OCI-LY1 (cell line): ENCODE measurements around the gene CCNE1.
"Not testable (repeated sequence)": the region's sequence is repeated elsewhere in the genome, so short reads cannot be mapped to it uniquely, and the experiment has no call there.

Experiments
- H2AFZ ChIP-seq: fragments of 200-600 bp; sonication (generic), shearing (Covaris generic); 2 replicates; pipeline ENCODE4 v1.6.0; 2014; ENCODE audit warnings: antibody characterized with exemption, mild to moderate bottlenecking, low read length
- H3F3A ChIP-seq: fragments of 200-600 bp; sonication (generic), shearing (Covaris generic); 2 replicates; pipeline ENCODE4 v1.6.0; 2014; ENCODE audit warnings: mild to moderate bottlenecking, antibody characterized with exemption, low read length, moderate library complexity; ENCODE audit not compliant: insufficient read depth
- H3K27ac ChIP-seq: fragments of 200-600 bp; sonication (generic); 2 replicates; pipeline ENCODE4 v1.5.1; 2014; ENCODE audit warnings: low read length, mixed run types, mild to moderate bottlenecking, low read depth; ENCODE audit not compliant: poor library complexity, severe bottlenecking
- H3K27me3 ChIP-seq: fragments of 200-600 bp; sonication (generic); 2 replicates; pipeline ENCODE4 v1.6.0; 2014; ENCODE audit warnings: antibody characterized with exemption, mild to moderate bottlenecking, low read length, moderate library complexity; ENCODE audit not compliant: insufficient read depth
- H3K36me3 ChIP-seq: fragments of 200-600 bp; sonication (generic); 2 replicates; pipeline ENCODE4 v1.6.1; 2014; ENCODE audit warnings: mild to moderate bottlenecking, antibody characterized with exemption, low read length, moderate library complexity, mixed read lengths; ENCODE audit not compliant: insufficient read depth
- H3K4me1 ChIP-seq: fragments of 200-600 bp; sonication (generic); 2 replicates; pipeline ENCODE4 v1.5.1; 2014; ENCODE audit warnings: mild to moderate bottlenecking, low read length, moderate library complexity; ENCODE audit not compliant: insufficient read depth, severe bottlenecking
- H3K4me2 ChIP-seq: fragments of 200-600 bp; sonication (generic), shearing (Covaris generic); 2 replicates; pipeline ENCODE4 v1.6.1; 2014; ENCODE audit warnings: low read length
- H3K4me3 ChIP-seq: fragments of 200-600 bp; sonication (generic); 2 replicates; pipeline ENCODE4 v1.5.1; 2014; ENCODE audit warnings: low read length, low read depth, mild to moderate bottlenecking, mixed read lengths; ENCODE audit not compliant: poor library complexity, severe bottlenecking
- H3K79me2 ChIP-seq: fragments of 200-600 bp; shearing (Covaris generic); 2 replicates; pipeline ENCODE4 v1.6.1; 2016; ENCODE audit warnings: mixed run types, low read length, mixed read lengths; ENCODE audit not compliant: insufficient read depth
- H3K9ac ChIP-seq: fragments of 200-600 bp; sonication (generic), shearing (Covaris generic); 2 replicates; pipeline ENCODE4 v1.6.1; 2014; ENCODE audit warnings: mild to moderate bottlenecking, low read length, mixed read lengths
- H3K9me2 ChIP-seq: fragments of 200-600 bp; sonication (generic), shearing (Covaris generic); 2 replicates; pipeline ENCODE4 v1.6.1; 2014; ENCODE audit warnings: low read depth, mild to moderate bottlenecking, low read length, mixed read lengths
- H3K9me3 ChIP-seq: fragments of 200-600 bp; shearing (Covaris generic); 2 replicates; pipeline ENCODE4 v1.6.1; 2014; ENCODE audit warnings: low read length, mixed read lengths
- H4K20me1 ChIP-seq: fragments of 200-600 bp; sonication (generic), shearing (Covaris generic); 2 replicates; pipeline ENCODE4 v1.6.0; 2016; ENCODE audit warnings: mild to moderate bottlenecking, low read length; ENCODE audit not compliant: insufficient read depth
- EZH2 ChIP-seq: fragments of 200-600 bp; sonication (generic), shearing (Covaris generic); IDR thresholded peaks from 2 replicates; pipeline ENCODE4 v1.8.0; 2017; ENCODE audit warnings: borderline replicate concordance, mixed run types, mild to moderate bottlenecking, antibody characterized with exemption, low read length, moderate library complexity, mixed read lengths
- TF ChIP-seq, protein P1 (sequence below): fragments of 200-600 bp; sonication (generic), shearing (Covaris generic); IDR thresholded peaks from 2 replicates; pipeline ENCODE4 v1.5.1; 2017; ENCODE audit warnings: mild to moderate bottlenecking, antibody characterized with exemption, low read length, moderate library complexity, mixed read lengths

The CCNE1 gene

GRCh38 chr19:29793116-29793727 is 18.6 kb upstream of the CCNE1 start:
- TF ChIP-seq, protein P1, sequence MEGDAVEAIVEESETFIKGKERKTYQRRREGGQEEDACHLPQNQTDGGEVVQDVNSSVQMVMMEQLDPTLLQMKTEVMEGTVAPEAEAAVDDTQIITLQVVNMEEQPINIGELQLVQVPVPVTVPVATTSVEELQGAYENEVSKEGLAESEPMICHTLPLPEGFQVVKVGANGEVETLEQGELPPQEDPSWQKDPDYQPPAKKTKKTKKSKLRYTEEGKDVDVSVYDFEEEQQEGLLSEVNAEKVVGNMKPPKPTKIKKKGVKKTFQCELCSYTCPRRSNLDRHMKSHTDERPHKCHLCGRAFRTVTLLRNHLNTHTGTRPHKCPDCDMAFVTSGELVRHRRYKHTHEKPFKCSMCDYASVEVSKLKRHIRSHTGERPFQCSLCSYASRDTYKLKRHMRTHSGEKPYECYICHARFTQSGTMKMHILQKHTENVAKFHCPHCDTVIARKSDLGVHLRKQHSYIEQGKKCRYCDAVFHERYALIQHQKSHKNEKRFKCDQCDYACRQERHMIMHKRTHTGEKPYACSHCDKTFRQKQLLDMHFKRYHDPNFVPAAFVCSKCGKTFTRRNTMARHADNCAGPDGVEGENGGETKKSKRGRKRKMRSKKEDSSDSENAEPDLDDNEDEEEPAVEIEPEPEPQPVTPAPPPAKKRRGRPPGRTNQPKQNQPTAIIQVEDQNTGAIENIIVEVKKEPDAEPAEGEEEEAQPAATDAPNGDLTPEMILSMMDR, result no peak
- TF ChIP-seq EZH2, result no peak
- Histone ChIP-seq H3K9me2 (no peaks in the 10 kb centered on the region), H3F3A (no peaks in the 10 kb centered on the region), H3K36me3 (no peaks in the 10 kb centered on the region), H3K9me3 (no peaks in the 10 kb centered on the region), H3K9ac (no peak overlapping the region), H3K27me3 (peaks cover 12% of the 10 kb centered on the region; the same call in 1 of the 2 replicates), H4K20me1 (no peaks in the 10 kb centered on the region), H3K79me2 (no peaks in the 10 kb centered on the region), H3K27ac (no peak overlapping the region), H2AFZ (no peak overlapping the region), H3K4me2 (no peak overlapping the region), H3K4me1 (no peaks in the 10 kb centered on the region), H3K4me3 (no peak overlapping the region)

GRCh38 chr19:29794490-29794889 is 17.3 kb upstream of the CCNE1 start:
- not testable (repeated sequence) for H3K36me3 ChIP-seq, H3K4me1 ChIP-seq, H3K4me2 ChIP-seq, H3K9me3 ChIP-seq, H3K4me3 ChIP-seq, H3K79me2 ChIP-seq, H4K20me1 ChIP-seq, H3K9me2 ChIP-seq, H3K27ac ChIP-seq, H2AFZ ChIP-seq, H3K27me3 ChIP-seq, H3K9ac ChIP-seq, H3F3A ChIP-seq

DNA sequence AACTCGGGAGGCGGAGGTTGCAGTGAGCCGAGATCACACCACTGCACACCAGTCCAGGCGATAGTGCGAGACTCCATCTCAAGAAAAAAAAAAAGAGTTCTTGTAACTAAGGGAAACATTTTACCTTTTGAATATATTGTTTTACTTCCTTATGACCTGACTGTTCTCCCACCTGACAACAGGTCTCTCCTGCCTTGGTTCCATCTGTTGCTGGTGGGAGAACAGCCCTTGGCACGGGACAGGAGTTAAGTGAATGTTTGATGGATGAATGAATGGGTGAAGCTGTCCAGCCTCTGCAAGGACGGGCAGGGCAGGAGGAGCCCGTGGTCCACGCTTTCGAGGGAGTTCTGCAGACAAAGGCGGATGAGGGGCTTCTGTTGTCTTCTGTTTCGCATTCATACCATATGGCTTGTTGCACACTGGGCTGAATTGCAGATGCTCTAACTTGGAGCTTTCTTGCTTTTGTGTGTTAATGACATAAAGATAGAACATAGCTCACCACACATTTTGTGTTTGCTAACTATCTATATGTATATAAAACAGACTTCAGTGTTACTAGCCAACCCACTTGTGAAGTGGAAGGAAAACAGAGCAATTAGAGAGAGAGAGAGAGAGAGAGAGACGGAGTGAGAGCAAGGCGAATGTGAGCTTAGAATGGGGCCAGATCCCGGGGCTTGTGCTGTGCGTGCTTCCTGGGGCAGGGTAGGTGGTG is 16.2 kb upstream of the CCNE1 start:
- TF ChIP-seq EZH2, result no peak
- TF ChIP-seq, protein P1, result no peak
- H3K4me3 ChIP-seq, result no peak overlapping the region
- no peak overlapping the region for H3K9ac ChIP-seq
- no peak overlapping the region for H2AFZ ChIP-seq
- peaks cover 8% of the 10 kb centered on the region; the same call in 1 of the 2 replicates for H3K27me3 ChIP-seq
- H3K9me3 ChIP-seq, result no peaks in the 10 kb centered on the region
- no peak overlapping the region for H3K4me2 ChIP-seq
- no peak overlapping the region for H3K27ac ChIP-seq
- H3F3A ChIP-seq, result no peaks in the 10 kb centered on the region
- H3K4me1 ChIP-seq, result no peaks in the 10 kb centered on the region
- no peaks in the 10 kb centered on the region for H3K79me2 ChIP-seq
- no peaks in the 10 kb centered on the region for H4K20me1 ChIP-seq
- no peaks in the 10 kb centered on the region for H3K9me2 ChIP-seq
- H3K36me3 ChIP-seq, result no peaks in the 10 kb centered on the region
